Liver (tissue), 3 donors: ENCODE measurements around the gene STEEP1.

Experiments
- CTCF ChIP-seq: fragments of 150-350 bp; IDR thresholded peaks from 2 replicates; pipeline ENCODE4 v1.5.1; 2017; ENCODE audit warnings: improper control_type of control experiment, low read depth, low read length; ENCODE audit not compliant: missing input control
- HNF4G ChIP-seq: IDR thresholded peaks from 2 replicates; pipeline ENCODE4 v1.6.1; 2016; ENCODE audit warnings: antibody characterized with exemption
- TAF1 ChIP-seq: conservative IDR thresholded peaks from 2 replicates; pipeline ENCODE4 v1.6.1; 2016; ENCODE audit warnings: antibody characterized with exemption, mild to moderate bottlenecking
- YY1 ChIP-seq: IDR thresholded peaks from 2 replicates; pipeline ENCODE4 v1.6.1; 2016; ENCODE audit warnings: antibody characterized with exemption, mild to moderate bottlenecking
- TF ChIP-seq, protein P1 (sequence below): IDR thresholded peaks from 2 replicates; pipeline ENCODE4 v1.6.1; 2016; ENCODE audit warnings: antibody characterized with exemption
- donor health status: healthy.
- donor health status: healthy.

- TF ChIP-seq, protein P1, sequence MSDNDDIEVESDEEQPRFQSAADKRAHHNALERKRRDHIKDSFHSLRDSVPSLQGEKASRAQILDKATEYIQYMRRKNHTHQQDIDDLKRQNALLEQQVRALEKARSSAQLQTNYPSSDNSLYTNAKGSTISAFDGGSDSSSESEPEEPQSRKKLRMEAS, result no peak
- TF ChIP-seq TAF1, result no peak
- TF ChIP-seq CTCF, result no peak
- TF ChIP-seq YY1, result peak; percentile 79
- no peak for TF ChIP-seq HNF4G
Measured at GRCh38 chrX:119606280-119607017, 41.2 kb upstream of the STEEP1 start, which contains the start of gene NKRF.
